ENCODE results near the gene RASGRP3.

RASGRP3 gene

GRCh38 chr2:33526921-33527320, 50.5 kb downstream of the RASGRP3 start:
- DNase-seq, result no peak

DNA sequence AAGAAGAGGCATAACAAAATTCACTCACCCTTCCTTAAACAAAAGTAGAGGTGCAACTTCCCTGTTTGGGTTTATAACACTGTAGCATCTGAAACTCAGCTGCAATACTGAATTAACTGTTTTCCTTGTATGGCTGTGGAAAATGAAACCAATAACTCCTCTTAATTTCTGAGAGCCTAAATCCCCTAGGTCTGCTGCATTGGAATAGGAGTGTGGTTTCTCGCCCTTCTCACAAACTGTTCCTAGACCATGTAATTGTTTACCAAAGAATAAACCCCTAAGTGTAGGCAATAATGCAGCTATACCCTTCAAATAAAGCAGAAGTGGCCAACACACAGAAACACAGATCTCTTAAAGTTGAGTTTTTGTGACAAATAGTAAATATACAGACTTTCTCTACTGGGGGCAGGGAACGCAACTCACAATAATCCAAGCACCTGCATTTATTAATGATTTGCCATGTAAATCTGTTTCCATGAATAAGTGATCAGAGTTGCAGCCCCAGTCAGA, 52.0 kb downstream of the RASGRP3 start:
- no peak for DNase-seq

- no peak for DNase-seq
Observed at GRCh38 chr2:33529771-33530481, 53.5 kb downstream of the RASGRP3 start.

DNA sequence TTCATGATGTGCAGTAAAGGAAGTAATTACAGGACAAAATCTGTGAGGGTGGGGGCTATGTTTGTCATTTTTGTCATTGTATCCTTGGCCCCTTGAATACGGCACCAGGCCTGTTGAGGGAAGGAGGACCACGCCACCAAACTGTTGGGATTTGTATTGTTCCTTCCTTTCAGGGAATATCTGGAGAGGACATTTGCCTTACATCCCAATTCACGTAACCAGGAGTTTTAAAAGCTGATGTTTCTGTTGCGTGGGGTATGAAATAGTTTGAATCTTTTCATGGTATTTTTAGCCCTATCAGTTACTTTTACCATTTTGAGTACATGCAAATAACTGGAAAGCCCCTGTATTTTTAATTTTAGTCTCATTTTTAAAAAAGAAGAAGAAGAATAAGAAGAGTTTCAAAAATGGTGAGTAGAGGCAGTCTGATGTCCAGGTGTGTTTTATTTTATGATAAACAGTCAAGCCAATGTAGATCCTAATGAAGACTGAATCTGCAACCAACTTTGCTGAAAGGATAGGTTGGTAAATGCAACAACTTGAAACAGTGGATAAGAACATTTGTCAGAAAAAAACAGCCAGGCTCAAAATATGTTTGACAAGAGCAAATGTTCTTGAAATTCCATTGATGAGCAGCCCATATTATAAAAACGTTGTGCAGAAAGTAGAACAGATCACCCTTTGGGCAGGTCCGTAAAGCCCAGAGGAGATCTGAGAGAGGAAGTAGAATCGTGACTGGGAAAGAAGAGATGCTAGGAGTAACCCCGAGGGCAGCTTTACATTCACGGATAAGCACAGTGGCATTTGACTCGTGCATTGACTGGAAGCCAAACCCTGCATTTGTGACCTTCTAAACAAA, 54.5 kb downstream of the RASGRP3 start:
- DNase-seq, result no peak

GRCh38 chr2:33531549-33532059, 55.2 kb downstream of the RASGRP3 start:
- DNase-seq, result no peak

DNA sequence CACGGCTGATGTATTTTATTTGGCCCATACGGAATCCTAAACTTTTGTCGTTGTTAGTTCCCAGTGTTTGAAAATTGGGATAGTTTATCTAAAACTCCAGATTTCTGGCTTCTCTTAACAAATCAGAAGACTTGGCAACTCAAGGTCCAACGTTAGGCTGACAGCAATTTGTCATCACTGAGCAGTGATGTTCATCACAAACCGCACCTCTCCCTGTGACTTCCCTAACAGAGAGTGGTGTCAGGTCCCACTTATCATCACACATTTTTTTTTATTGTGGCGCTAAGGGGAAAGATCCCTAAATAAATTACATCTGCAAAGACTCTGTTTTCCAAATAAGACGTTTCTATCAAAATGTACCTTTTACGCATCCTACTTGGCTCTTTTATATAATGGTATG, 55.7 kb downstream of the RASGRP3 start:
- DNase-seq, result no peak

- DNase-seq, result no peak
Observed at GRCh38 chr2:33532966-33533365, 56.5 kb downstream of the RASGRP3 start.

- DNase-seq, result no peak
Observed at GRCh38 chr2:33535421-33535820, 59.0 kb downstream of the RASGRP3 start.

DNA sequence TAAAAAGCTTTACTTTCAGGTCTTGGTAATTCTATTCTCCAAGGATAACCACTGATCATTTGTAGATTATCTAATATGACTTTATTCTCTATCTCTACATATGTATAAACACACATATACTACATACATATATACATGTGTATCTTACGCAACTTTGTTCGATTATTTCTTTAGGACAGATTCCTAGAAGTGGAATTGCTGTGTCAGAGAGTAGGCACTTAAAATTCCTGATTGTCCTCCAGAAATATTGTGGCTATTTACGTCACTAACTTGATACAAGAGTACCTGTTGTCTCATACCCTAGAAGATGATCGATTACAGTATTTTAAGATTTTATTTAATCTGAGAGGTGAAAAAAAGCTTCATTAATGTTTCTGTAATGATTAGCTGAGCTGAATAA, 64.8 kb downstream of the RASGRP3 start:
- DNase-seq, result no peak

DNA sequence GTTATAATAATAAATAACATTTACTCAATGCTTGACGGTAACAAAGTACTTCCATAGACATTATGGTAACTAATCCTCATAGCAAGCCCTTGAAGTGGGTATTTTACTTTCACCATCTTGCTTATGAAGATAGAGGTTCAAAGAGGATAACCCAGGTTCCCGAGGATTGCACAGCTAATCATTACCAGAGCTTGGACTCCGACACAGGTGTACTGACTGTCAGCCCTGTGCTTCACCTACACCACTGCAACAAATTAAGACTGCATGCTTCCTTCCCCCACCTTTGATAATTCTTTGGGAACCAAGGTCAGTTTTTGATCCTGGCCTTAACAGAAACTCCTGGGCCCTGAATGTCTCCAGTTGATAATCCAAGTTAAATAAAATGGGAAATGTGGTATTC, 73.8 kb downstream of the RASGRP3 start:
- DNase-seq, result no peak

DNA sequence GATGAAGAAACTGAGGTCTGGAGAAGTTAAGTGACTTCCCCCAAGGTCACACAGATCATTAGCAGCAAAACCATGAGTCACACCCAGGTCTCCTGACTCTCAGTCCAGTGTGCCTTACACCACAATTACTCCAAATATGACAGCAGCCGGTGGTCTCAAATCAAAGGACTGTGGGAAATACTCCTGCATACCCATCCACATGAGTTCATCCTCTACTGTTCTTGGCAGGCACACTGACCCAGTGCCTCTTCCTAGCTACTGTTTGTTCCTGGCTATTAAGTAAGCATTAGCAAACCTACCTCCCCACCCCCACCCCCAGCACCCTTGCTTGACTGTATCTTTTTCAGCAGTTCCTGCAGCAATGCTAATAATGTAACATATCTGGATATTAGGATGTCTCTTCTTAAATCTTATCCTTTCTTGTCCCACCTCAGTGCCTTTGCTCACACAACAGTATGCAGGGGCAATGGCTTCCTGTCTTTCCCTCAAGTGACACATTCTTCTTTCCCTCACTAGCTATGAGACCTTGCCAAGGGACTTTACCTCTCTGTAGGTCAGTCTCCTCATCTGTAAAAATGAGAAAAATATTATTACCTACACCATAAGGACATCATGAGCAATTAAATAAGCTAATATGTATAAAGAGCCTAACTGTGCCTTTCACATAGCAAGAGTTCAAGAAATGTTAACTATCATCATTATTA, 76.5 kb downstream of the RASGRP3 start:
- no peak for DNase-seq

GRCh38 chr2:33555681-33556080, 79.2 kb downstream of the RASGRP3 start:
- DNase-seq, result no peak

- DNase-seq, result no peak
Observed at GRCh38 chr2:33559328-33559727, 82.9 kb downstream of the RASGRP3 start.

- no peak for DNase-seq
Observed at GRCh38 chr2:33560017-33560416, 83.6 kb downstream of the RASGRP3 start.

- DNase-seq, result no peak
Observed at GRCh38 chr2:33561872-33562271, 85.4 kb downstream of the RASGRP3 start.

- no peak for DNase-seq
Observed at GRCh38 chr2:33570681-33571080, 94.2 kb downstream of the RASGRP3 start.

GRCh38 chr2:33573657-33574056, 97.2 kb downstream of the RASGRP3 start:
- no peak for DNase-seq

- DNase-seq, result no peak
Observed at GRCh38 chr2:33577084-33577483, 100.6 kb downstream of the RASGRP3 start.

DNA sequence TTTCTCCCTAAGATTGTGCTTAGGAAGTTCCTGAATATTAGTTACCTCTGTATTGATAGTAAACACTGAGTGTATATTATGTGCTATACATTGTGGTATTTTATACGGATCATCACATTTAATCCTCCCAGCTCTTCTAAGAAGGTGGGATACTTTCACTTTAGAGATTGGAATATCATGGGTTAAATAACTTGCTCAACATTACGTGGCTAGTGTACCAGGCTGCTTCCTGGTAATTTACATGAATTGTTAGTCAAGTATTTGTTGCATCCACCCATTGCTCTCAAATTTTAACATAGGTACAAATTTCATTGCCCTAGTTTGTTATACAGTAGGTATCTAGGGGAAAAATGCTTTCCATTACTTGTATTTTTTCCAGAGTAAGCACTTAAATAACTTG, 101.2 kb downstream of the RASGRP3 start:
- no peak for DNase-seq

- DNase-seq, result no peak
Observed at GRCh38 chr2:33579227-33579626, 102.8 kb downstream of the RASGRP3 start.

GRCh38 chr2:33581872-33582271, 105.4 kb downstream of the RASGRP3 start:
- DNase-seq, result no peak

DNA sequence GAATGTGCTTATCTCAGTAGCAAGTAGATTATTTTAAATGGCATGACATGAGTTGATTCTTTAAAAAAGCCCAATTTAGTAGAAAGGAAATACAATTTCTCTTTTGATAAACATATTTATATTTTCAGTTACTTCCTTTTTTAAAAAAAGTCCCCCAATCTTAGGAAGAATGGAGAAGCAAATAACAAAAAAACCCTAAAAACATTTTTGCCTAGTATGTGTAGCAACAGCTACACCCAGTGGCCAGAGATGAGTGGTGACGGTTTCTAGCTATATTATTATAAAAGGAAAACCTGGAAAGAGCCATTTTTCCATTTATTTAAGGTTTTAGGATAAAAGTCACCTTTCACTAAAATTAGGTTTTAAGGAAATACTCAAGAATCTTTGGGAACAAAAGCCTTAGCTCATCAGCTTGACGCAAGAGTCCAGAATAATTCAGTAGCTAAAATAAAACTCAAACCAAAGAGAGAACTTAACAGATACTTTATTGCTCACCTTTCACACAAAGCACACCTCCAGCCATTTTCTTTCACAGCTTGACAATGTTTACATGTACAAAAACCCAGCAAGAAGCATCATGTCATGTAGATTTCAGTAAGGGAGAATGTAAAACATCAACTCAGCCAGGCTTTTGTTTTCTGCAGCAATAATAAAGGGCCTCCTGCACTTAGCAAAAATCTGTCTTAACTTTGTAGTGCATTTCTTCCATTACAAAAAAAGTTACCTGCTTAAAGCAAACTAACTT, 106.9 kb downstream of the RASGRP3 start:
- no peak for DNase-seq

GRCh38 chr2:33586766-33587165, 110.3 kb downstream of the RASGRP3 start:
- DNase-seq, result no peak

Measured in stimulated activated CD4-positive, alpha-beta T cell treated with anti-CD3 and anti-CD28 coated beads, Interleukin-12 subunit alpha, Interleukin-12 subunit beta, amount 100 ng/mL, for 4 hours (primary cell).